IMR-90 (cell line): ENCODE data around the gene POU3F2. TPM values are rescaled to one million over a fixed set of nuclear protein-coding genes. Genes with fewer than 3 reads are reported as not detected.

Experiments used
- ATAC-seq: fragments of 200-7000 bp; cut with Tn5 transposase; 2 replicates; pipeline ENCODE4 v1.9.1; 2020; ENCODE audit warnings: low read depth, mild to moderate bottlenecking, moderate library complexity
- BruUV-seq: library from RNA; stranded (reverse); fragments of 400-500 nt; replicated peaks from 2 replicates; lab custom pipeline; 2021; lab: Mats Ljungman, UMichigan
- CTCF ChIA-PET: fragments of 300-600 bp; formaldehyde crosslinking; extraction: SDS; loops from one replicate; lab custom pipeline; 2021; ENCODE audit warnings: antibody characterized with exemption; lab: Yijun Ruan, JAX
- POLR2A ChIA-PET: fragments of 300-600 bp; sonication (Branson Sonifier 250); formaldehyde crosslinking; loops from one replicate; lab custom pipeline; 2022; ENCODE audit warnings: antibody characterized with exemption; ENCODE audit not compliant: unreplicated experiment; lab: Charles Lee
- DNase-seq: peaks from one replicate; pipeline ENCODE4 v3.0.0; 2013
- H2AFZ ChIP-seq: replicated peaks from 2 replicates; pipeline ENCODE3; 2013; ENCODE audit warnings: low read length, mild to moderate bottlenecking; ENCODE audit not compliant: poor library complexity
- H2AK5ac ChIP-seq: 2 replicates; pipeline ENCODE4 v1.6.1; 2013; ENCODE audit warnings: low read depth, low read length, inconsistent platforms
- H2AK9ac ChIP-seq: replicated peaks from 2 replicates; pipeline ENCODE3; 2013; ENCODE audit warnings: mild to moderate bottlenecking, low read depth, low read length, moderate library complexity; ENCODE audit not compliant: poor library complexity
- H2BK120ac ChIP-seq: 2 replicates; pipeline ENCODE4 v1.6.1; 2013; ENCODE audit warnings: low read depth, low read length, inconsistent platforms
- H2BK15ac ChIP-seq: 3 replicates; pipeline ENCODE4 v1.6.1; 2013; ENCODE audit warnings: low read depth, low read length, inconsistent platforms
- H2BK20ac ChIP-seq: 2 replicates; pipeline ENCODE4 v1.6.1; 2013; ENCODE audit warnings: low read depth, mild to moderate bottlenecking, inconsistent platforms, low read length, moderate library complexity
- H2BK5ac ChIP-seq: 2 replicates; pipeline ENCODE4 v1.6.1; 2013; ENCODE audit warnings: mild to moderate bottlenecking, low read depth, low read length, inconsistent platforms; ENCODE audit not compliant: poor library complexity, severe bottlenecking
- H3K14ac ChIP-seq: replicated peaks from 2 replicates; pipeline ENCODE4 v1.6.1; 2013; ENCODE audit warnings: low read depth, low read length, inconsistent platforms
- H3K18ac ChIP-seq: 2 replicates; pipeline ENCODE4 v1.6.1; 2013; ENCODE audit warnings: low read depth, low read length, control low read depth
- H3K23ac ChIP-seq: 2 replicates; pipeline ENCODE4 v1.6.1; 2013; ENCODE audit warnings: low read depth, low read length, inconsistent platforms
- H3K27ac ChIP-seq: 2 replicates; pipeline ENCODE4 v1.5.1; 2013; ENCODE audit warnings: mild to moderate bottlenecking, control low read depth, low read length; ENCODE audit not compliant: insufficient read depth
- H3K27me3 ChIP-seq: 2 replicates; pipeline ENCODE4 v1.6.1; 2013; ENCODE audit warnings: low read length; ENCODE audit not compliant: control insufficient read depth, insufficient read depth
- H3K36me3 ChIP-seq: 2 replicates; pipeline ENCODE4 v1.6.1; 2013; ENCODE audit warnings: low read length, mixed read lengths; ENCODE audit not compliant: control insufficient read depth, insufficient read depth
- H3K4ac ChIP-seq: 2 replicates; pipeline ENCODE4 v1.6.1; 2013; ENCODE audit warnings: low read depth, low read length, inconsistent platforms
- H3K4me1 ChIP-seq: 2 replicates; pipeline ENCODE4 v1.6.1; 2013; ENCODE audit warnings: low read length, mixed read lengths; ENCODE audit not compliant: control insufficient read depth, insufficient read depth
- H3K4me2 ChIP-seq: 2 replicates; pipeline ENCODE4 v1.6.1; 2013; ENCODE audit warnings: low read depth, mild to moderate bottlenecking, control low read depth, low read length, moderate library complexity
- H3K4me3 ChIP-seq: 2 replicates; pipeline ENCODE4 v1.5.1; 2013; ENCODE audit warnings: low read depth, mild to moderate bottlenecking, control low read depth, low read length, moderate library complexity; ENCODE audit not compliant: insufficient read depth
- H3K56ac ChIP-seq: 2 replicates; pipeline ENCODE4 v1.6.1; 2013; ENCODE audit warnings: low read length, inconsistent platforms; ENCODE audit not compliant: insufficient read depth; ENCODE audit errors: extremely low read depth
- H3K79me1 ChIP-seq, 2 experiments: 2 replicates each; pipeline ENCODE4 v1.6.1; 2013; ENCODE audit warnings: low read length in 2 of 2, inconsistent platforms in 1 of 2, low read depth in 1 of 2
- H3K9ac ChIP-seq: 2 replicates; pipeline ENCODE4 v1.6.1; 2013; ENCODE audit warnings: low read depth, low read length, control low read depth
- H3K9me1 ChIP-seq: 2 replicates; pipeline ENCODE4 v1.6.1; 2013; ENCODE audit warnings: low read length, inconsistent platforms; ENCODE audit not compliant: insufficient read depth
- H3K9me3 ChIP-seq: 2 replicates; pipeline ENCODE4 v1.6.1; 2013; ENCODE audit warnings: low read length; ENCODE audit not compliant: control insufficient read depth, insufficient read depth
- H4K20me1 ChIP-seq: 2 replicates; pipeline ENCODE4 v1.6.1; 2013; ENCODE audit warnings: low read length, inconsistent platforms; ENCODE audit not compliant: insufficient read depth
- H4K5ac ChIP-seq: 2 replicates; pipeline ENCODE4 v1.6.1; 2013; ENCODE audit warnings: mild to moderate bottlenecking, low read depth, low read length, control low read depth
- H4K8ac ChIP-seq, 2 experiments: 2 replicates each; pipeline ENCODE4 v1.6.1; 2013; ENCODE audit warnings: low read depth in 2 of 2, low read length in 2 of 2, control low read depth in 1 of 2, inconsistent platforms in 1 of 2
- H4K91ac ChIP-seq: 2 replicates; pipeline ENCODE4 v1.6.1; 2013; ENCODE audit warnings: low read depth, low read length, inconsistent platforms; ENCODE audit not compliant: insufficient read depth
- CEBPB ChIP-seq: IDR thresholded peaks from 2 replicates; pipeline ENCODE4 v1.6.1; 2012; ENCODE audit warnings: low read depth, low read length, improper control_type of control experiment
- NFE2L2 ChIP-seq: fragments of 150-350 bp; IDR thresholded peaks from 2 replicates; pipeline ENCODE4 v1.6.1; 2016; ENCODE audit warnings: low read depth, mild to moderate bottlenecking, low read length
- RAD21 ChIP-seq: IDR thresholded peaks from 2 replicates; pipeline ENCODE4 v1.6.1; 2012; ENCODE audit warnings: low read length, improper control_type of control experiment
- RCOR1 ChIP-seq: IDR thresholded peaks from 2 replicates; pipeline ENCODE4 v1.6.1; 2012; ENCODE audit warnings: mild to moderate bottlenecking, low read length, improper control_type of control experiment; ENCODE audit not compliant: insufficient replicate concordance
- SMC3 ChIP-seq: fragments of 150-350 bp; IDR thresholded peaks from 2 replicates; pipeline ENCODE4 v1.6.1; 2016; ENCODE audit warnings: low read depth, mild to moderate bottlenecking, antibody characterized with exemption, low read length, moderate library complexity
- WGBS, 2 experiments: methylation state at CpG; one replicate each; pipeline versions ENCODE4 v1.1.5 to v1.1.7; 2013; ENCODE audit warnings: missing lambda C conversion rate in 2 of 2; ENCODE audit not compliant: insufficient read length in 1 of 2; ENCODE audit errors: extremely low coverage in 2 of 2; 5-methylcytosine and 5-hydroxymethylcytosine counted together
- dilution Hi-C: fragments of 300-500 bp; cut with HindIII; formaldehyde crosslinking; loops from one replicate; pipeline ENCODE4 v1.14.3; 2018; ENCODE audit warnings: low sequenced_read_pairs; ENCODE audit not compliant: unreplicated experiment
- in situ Hi-C: fragments of 300-500 bp; cut with MboI; formaldehyde crosslinking; loops from 3 replicates; pipeline ENCODE4 v1.14.3; 2019; ENCODE audit warnings: low sequenced_read_pairs, inconsistent platforms, mixed read lengths
- intact Hi-C: fragments of 100-400 bp; cut with micrococcal nuclease; formaldehyde crosslinking; loops from 2 replicates; pipeline ENCODE4 v1.10.0; 2022
- polyA plus RNA-seq, 3 experiments: library from polyadenylated mRNA; depleted of rRNA; stranded (reverse); fragments of >200 nt; gene quantifications; 2 replicates each; pipeline ENCODE4 v1.2.3, GENCODE V29; 2012; ENCODE audit warnings: low replicate concordance in 1 of 3
- total RNA-seq: library from RNA; depleted of rRNA; stranded (reverse); fragments of >200 nt; gene quantifications from 2 replicates; pipeline ENCODE4 v1.2.3, GENCODE V29; 2012
- TF ChIP-seq, protein P1 (sequence below): fragments of 150-350 bp; IDR thresholded peaks from 2 replicates; pipeline ENCODE4 v1.6.1; 2016; ENCODE audit warnings: low read depth, mild to moderate bottlenecking, low read length, moderate library complexity, borderline replicate concordance
- TF ChIP-seq, protein P2 (sequence below): fragments of 150-350 bp; IDR thresholded peaks from 2 replicates; pipeline ENCODE4 v1.6.1; 2017; ENCODE audit warnings: mild to moderate bottlenecking, antibody characterized with exemption, low read length, low read depth

Gene POU3F2
- total and polyA plus RNA-seq, 2 of the 4 experiments (the other 2 are of a cell fraction) = not detected

DNA sequence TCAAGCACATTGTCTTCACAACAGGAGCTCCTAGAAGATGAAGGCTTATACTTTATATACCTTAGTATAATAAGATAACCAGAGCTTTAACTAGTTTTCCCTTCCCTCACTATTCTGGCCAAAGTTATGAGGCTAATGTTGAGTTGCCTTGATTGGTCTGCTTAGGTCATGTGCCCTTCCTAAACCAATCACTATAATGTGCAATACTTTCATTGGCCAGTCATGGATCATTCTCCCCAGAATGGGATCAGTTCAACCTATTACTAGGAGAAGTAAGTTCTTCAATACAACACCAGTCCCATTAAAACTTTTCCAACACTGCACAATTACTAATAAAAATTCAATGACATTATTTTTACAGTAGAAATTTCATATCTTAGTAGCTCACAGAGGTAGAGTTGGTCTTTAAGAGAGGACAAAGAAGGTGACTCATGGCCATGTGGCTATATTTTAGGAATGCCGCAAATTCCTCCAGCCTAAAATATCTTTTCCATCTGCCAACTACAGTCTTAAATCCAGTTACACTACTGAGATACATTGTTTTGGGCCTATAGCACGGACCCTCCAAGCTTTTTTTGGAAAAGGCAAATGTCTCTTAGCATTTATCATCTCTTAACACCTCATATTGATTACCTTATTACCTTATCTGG, 12.5 kb upstream of the POU3F2 start:
- Histone ChIP-seq H4K8ac (no peak overlapping the region), H2BK15ac (no peak overlapping the region), H3K4ac (no peak overlapping the region), H3K27me3 (peaks cover 42% of the 10 kb centered on the region), H3K4me1 (no peaks in the 10 kb centered on the region), H2BK120ac (no peak overlapping the region), H4K5ac (no peak overlapping the region), H4K91ac (no peak overlapping the region), H3K56ac (no peak overlapping the region), H2AK5ac (no peak overlapping the region), H3K27ac (no peak overlapping the region), H3K36me3 (no peaks in the 10 kb centered on the region), H2BK20ac (no peak overlapping the region), H2AFZ (no peak overlapping the region), H3K23ac (no peak overlapping the region), H3K18ac (no peak overlapping the region), H3K9ac (no peak overlapping the region), H3K9me1 (no peaks in the 10 kb centered on the region), H3K14ac (no peak overlapping the region), H4K20me1 (no peaks in the 10 kb centered on the region), H3K9me3 (no peaks in the 10 kb centered on the region), H2AK9ac (no peak overlapping the region), H3K79me1 (no peaks in the 10 kb centered on the region), H3K4me2 (no peak overlapping the region), H3K4me3 (no peak overlapping the region), H2BK5ac (no peak overlapping the region)
- intact Hi-C loops = no loop called here
- dilution Hi-C loops = no loop called here
- ChIA-PET POLR2A (no interaction called here), CTCF (no interaction called here)
- no TSS peak for BruUV-seq
- no peak for DNase-seq
- no peak for ATAC-seq
- WGBS, 2 experiments = no CpG with 5 or more reads among the region's 2 CpGs
- in situ Hi-C loops = no loop called here
- TF ChIP-seq RCOR1 (no peak), CEBPB (no peak), RAD21 (no peak), NFE2L2 (no peak), SMC3 (no peak)
- TF ChIP-seq, protein P1, sequence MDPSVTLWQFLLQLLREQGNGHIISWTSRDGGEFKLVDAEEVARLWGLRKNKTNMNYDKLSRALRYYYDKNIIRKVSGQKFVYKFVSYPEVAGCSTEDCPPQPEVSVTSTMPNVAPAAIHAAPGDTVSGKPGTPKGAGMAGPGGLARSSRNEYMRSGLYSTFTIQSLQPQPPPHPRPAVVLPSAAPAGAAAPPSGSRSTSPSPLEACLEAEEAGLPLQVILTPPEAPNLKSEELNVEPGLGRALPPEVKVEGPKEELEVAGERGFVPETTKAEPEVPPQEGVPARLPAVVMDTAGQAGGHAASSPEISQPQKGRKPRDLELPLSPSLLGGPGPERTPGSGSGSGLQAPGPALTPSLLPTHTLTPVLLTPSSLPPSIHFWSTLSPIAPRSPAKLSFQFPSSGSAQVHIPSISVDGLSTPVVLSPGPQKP = no peak
- TF ChIP-seq, protein P2, sequence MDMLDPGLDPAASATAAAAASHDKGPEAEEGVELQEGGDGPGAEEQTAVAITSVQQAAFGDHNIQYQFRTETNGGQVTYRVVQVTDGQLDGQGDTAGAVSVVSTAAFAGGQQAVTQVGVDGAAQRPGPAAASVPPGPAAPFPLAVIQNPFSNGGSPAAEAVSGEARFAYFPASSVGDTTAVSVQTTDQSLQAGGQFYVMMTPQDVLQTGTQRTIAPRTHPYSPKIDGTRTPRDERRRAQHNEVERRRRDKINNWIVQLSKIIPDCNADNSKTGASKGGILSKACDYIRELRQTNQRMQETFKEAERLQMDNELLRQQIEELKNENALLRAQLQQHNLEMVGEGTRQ = no peak
